ENCODE results near the gene CPB1.

The CPB1 gene

DNA sequence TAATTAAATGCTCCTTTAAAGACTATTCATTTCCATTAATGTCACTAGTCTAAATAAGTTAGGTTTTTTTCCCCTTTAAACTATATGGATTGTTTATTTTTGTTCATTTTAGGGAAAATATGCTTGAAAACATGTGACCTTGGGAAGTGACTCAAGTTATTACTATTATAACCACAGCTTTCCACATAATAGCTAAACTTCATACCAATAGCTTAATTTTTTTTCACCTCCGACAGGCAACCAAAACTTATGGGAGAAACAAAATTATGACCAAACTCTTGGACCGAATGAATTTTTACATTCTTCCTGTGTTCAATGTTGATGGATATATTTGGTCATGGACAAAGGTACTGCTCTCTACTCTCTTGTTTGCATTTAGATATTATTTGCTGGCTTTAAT is 53.7 kb downstream of the CPB1 start:
- no peak for DNase-seq (ENCODE audit: low read depth in 1 of 2, low spot score in 1 of 2)

DNA sequence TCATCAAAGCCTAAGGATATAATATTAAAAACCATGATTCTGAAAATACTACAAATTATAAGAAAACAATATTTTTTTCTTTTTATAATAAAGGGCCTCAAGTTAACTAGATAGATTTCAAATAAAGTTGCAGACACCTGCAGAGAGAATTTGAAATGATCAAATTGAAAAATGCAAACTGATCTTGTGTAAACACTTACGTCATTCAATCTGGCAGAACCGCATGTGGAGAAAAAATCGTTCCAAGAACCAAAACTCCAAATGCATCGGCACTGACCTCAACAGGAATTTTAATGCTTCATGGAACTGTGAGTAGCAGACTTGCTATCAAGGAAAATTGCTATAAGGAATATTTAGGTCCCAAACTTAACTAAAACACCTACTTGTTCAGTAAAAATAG is 54.7 kb downstream of the CPB1 start:
- no peak for DNase-seq (ENCODE audit: low read depth in 1 of 2, low spot score in 1 of 2)

DNA sequence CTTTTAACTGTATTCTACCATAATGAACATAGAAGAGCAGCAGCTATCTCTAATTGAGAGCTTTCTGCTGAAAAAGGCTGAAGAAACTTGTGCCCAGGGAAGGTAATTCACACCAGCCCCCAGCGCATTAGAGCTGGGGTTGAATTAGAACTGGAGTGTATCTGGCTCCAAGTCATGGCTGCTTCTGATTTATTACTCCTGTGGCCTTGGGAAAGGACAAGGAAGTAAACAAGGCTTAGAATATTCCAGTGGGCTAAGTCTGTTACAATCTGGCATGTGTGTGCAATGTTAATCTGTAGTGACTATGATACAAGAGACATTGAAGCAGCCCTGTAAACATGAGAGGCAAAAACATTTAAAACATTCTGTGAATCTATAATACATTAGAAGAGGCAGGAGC is 55.6 kb downstream of the CPB1 start:
- no peak for DNase-seq (ENCODE audit: low read depth in 1 of 2, low spot score in 1 of 2)

DNA sequence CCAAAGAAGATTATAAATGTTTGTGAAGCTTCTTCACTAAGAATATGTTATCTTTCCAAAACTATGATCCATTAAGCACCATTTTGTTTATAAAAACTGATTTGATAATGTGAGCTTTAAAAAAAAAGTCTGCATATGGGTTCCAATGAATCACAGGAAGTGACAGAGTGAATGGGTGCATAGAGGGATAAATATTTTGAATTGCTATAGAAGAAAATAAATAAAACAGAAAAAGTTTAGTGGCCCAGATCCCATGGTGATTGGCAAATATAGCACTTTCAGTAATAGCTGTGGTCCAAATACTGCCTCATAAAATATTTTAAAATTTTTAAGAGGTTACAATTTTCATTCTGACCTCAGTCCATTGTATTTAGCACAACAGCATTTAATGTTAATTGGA is 56.6 kb downstream of the CPB1 start:
- no peak for DNase-seq (ENCODE audit: low read depth in 1 of 2, low spot score in 1 of 2)

DNA sequence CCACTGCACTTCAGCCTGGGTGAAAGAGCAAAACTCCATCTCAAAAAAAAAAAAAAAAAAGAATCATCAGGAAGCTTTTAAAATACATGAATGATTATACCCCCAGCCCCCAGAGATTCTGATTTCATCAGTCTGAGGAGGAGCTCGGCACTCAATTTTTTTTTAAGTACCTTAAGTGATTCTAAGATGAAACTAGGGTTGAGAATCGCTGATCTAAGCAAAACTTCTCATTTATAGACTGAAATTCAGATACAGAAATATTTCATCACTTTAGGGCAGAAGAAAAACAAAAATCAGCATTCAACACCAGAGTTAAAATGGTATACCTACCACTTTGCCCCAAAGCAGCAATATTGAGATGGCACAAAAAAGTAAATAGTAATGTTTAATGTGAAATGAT is 62.2 kb downstream of the CPB1 start:
- no peak for DNase-seq (ENCODE audit: low read depth in 1 of 2, low spot score in 1 of 2)

DNA sequence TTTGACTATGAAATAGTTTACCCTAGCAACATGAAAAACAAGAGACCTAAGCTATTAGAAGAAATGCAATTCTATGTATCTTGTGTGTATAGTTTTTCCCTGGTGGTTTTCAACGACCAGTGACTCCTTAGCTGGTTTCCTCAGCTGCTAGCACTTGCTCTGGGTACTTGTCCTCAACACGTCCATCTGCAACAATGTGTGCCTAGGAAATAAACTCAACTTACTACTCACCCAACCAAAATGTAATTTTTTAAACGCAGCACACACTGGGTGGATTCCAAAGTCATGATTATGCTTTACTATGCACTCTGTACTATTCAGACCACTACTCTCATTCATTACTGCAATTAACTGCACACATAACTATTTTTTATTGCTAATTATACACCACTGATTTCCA is 68.5 kb downstream of the CPB1 start:
- no peak for DNase-seq (ENCODE audit: low read depth in 1 of 2, low spot score in 1 of 2)

DNA sequence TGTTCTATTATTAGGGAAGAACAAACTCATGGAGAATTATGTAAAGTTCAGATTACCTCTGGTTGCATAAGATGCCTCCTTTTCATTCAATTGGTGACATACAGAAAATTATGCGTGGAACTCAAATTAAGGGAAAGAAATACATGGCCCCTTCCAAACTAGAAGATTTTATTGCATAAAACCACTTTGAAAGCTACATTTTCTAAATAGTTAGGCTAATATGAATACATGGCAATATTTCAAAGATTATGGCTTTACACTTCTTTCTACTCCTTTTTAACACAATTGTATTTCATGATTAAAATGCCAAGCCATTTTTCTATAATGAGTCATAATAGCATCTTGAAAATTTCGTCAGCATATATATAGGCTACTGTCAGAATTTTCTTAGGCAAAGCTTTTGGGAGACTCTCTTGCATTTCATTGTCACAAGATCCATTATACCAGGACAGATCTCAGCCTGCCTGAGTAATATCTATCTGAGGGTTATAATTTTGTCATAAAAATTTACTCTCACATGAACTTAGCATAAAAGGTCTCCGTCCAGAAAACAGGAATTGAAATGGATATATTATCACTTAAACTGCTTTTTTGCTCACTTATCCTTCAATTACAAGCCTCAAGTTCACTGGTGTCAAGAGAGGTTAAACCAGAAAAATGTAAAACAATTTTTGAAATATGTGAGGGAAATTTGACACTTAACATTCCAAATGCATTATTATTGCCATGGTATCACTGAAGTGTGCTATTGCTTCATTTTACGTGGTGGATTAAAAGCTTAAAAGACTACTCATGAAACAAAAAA is 74.6 kb downstream of the CPB1 start:
- DNase-seq (ENCODE audit: low read depth in 1 of 2, low spot score in 1 of 2) = no peak

DNA sequence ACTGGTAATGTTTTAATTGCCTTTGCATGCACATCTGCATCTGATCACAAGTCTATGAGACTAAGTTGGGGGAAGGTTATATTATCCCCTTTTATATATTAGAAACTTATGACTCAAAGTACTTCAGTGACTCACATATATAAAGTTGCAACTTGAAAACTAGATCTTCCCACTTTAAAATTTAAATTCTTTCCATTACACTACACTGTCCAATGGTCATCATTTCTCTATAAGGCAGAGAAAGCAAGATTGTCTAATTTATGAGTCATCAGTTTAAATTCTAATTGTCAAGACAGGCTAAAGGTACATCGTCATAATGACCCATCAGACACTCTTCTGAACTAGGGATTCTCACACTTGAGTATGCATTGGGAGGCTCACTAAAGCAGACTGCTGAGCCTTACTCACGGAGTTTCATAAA is 75.4 kb downstream of the CPB1 start:
- DNase-seq (ENCODE audit: low read depth in 1 of 2, low spot score in 1 of 2) = no peak

DNA sequence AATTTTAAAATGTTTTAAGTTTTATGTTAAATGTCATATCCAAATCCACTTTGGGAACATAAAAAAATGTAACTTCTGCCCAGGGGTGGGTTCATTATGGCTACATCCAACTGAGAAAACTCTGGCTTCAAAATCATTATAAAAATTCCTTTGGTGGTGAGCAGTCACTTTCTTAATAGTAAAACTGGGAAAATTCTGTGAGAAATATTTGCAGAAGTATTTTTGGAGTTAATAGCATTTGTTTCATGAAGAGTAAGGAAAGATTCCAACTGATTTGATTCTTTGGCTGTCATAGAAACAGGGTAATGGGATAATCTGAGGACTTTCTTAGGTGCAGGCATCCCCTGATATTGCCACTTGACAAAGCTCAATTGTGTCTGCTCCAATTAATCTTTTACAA is 76.3 kb downstream of the CPB1 start:
- no peak for DNase-seq (ENCODE audit: low read depth in 1 of 2, low spot score in 1 of 2)

DNA sequence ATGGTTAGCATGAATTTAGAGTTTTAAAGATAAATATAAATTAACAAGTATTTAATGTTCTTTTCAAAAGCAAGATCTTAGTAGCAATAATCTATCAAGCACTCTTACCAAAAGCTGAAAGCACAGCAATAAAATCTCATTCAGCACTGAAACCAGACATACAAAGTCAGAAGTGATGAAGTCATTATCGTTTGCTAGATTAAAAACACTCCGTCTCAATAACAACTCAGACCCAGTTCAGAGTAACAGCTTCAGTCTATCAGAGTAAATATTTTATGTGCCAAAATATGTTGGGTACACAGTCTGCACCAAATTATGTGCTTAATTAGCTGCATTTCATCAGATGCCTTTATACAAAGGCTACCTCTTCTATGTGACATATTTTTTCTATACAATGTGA is 79.1 kb downstream of the CPB1 start:
- no peak for DNase-seq (ENCODE audit: low read depth in 1 of 2, low spot score in 1 of 2)

Data from activated T-helper 1 cell treated with anti-CD3 and anti-CD28 coated beads, Interleukin-2, amount 50 U/mL, for 16 hours (primary cell).